Ishikawa (cell line): Measurements from ENCODE around the gene NEURL1.

Source experiments
- EP300 ChIP-seq: IDR thresholded peaks from 2 replicates; pipeline ENCODE4 v1.6.1; 2012; ENCODE audit warnings: borderline replicate concordance
- REST ChIP-seq: IDR thresholded peaks from 2 replicates; pipeline ENCODE4 v1.6.1; 2012; ENCODE audit warnings: low read depth, mild to moderate bottlenecking
- TAF1 ChIP-seq: IDR thresholded peaks from 2 replicates; pipeline ENCODE4 v1.6.1; 2012; ENCODE audit warnings: low read depth, mild to moderate bottlenecking
- TCF12 ChIP-seq: IDR thresholded peaks from 2 replicates; pipeline ENCODE4 v1.6.1; 2012; ENCODE audit warnings: low read depth
- YY1 ChIP-seq: IDR thresholded peaks from 2 replicates; pipeline ENCODE4 v1.6.1; 2012; ENCODE audit warnings: low read depth

- TF ChIP-seq YY1 (no peak), EP300 (no peak), REST (no peak), TAF1 (no peak), TCF12 (no peak)
These were observed 124.3 kb downstream of the NEURL1 start for GRCh38 chr10:103617602-103618385.
